Prostate gland (tissue), 2 donors: ENCODE data around the gene XXYLT1.

Source experiments
- CTCF ChIP-seq, 4 experiments: fragments of 200-600 bp in 2 of 4; fragments of 450-650 bp in 2 of 4; sonication (generic) in 2 of 4; IDR thresholded peaks; 1 replicate in 3 of 4; 2 replicates in 1 of 4; pipeline ENCODE4 v1.5.1; 2016 to 2019; ENCODE audit warnings: antibody characterized with exemption in 4 of 4, mild to moderate bottlenecking in 2 of 4, moderate library complexity in 2 of 4
- POLR2A ChIP-seq: fragments of 450-650 bp; IDR thresholded peaks from one replicate; pipeline ENCODE4 v1.6.1; 2016; ENCODE audit warnings: antibody characterized with exemption, mild to moderate bottlenecking

- no peak for TF ChIP-seq POLR2A
- TF ChIP-seq CTCF (IDR thresholded peaks at IDR 0.05), result no peak
Measured at GRCh38 chr3:195083659-195084058, 187.3 kb downstream of the XXYLT1 start.
